ENCODE measurements around the gene ULK3. TPM values are rescaled to one million over a fixed set of nuclear protein-coding genes. Genes with fewer than 3 reads are reported as not detected.

Gene ULK3
- total and polyA plus RNA-seq, 10 of the 15 experiments (the other 5 are each of a cell fraction or from before 2014, with no cell fraction given): 0.64 to 38.8 (median 27.1) TPM

- H3K9me3 ChIP-seq (replicated peaks; ENCODE audit: control insufficient read depth, insufficient read depth, low read length): peaks cover 2% of the 10 kb centered on the region; the same call in 1 of the 3 replicates
- no peak overlapping the region for H3K9ac ChIP-seq (ENCODE audit: control insufficient read depth, insufficient read depth, low read length)
- in situ Hi-C loops (cut with MboI) (no loop called here), intact Hi-C loops (cut with micrococcal nuclease; ENCODE audit: unreplicated experiment) (no loop called here)
- ChIA-PET POLR2A (interaction anchor here (0.6 to 4.0 kb wide), 4 partner anchors 13 to 26 kb away, joined by 3 to 32 read pairs (median 3); no protein-coding TSS in a partner anchor), CTCF (interaction anchor here (2.6 to 7.5 kb wide), 3 partner anchors 16 to 117 kb away, joined by 8 to 75 read pairs (median 9); no protein-coding TSS in a partner anchor), RAD21 (ENCODE audit: unreplicated experiment) (interaction anchor here (3.4 kb wide), 1 partner anchor 16 kb away, joined by 17 read pairs; no protein-coding TSS in a partner anchor), SMC1A (ENCODE audit: uncharacterized antibody, unreplicated experiment) (interaction anchor here (0.6 to 5.0 kb wide), 4 partner anchors 8 to 42 kb away, joined by 3 to 65 read pairs (median 18); no protein-coding TSS in a partner anchor)
- ATAC-seq (no peak), DNase-seq (ENCODE audit: low read depth, low spot score) (no peak), FAIRE-seq (no peak)
- no TSS peak for BruUV-seq (replicated peaks)
- H4K20me1 ChIP-seq (ENCODE audit: control insufficient read depth, insufficient read depth): no peaks in the 10 kb centered on the region
- peaks cover 17% of the 10 kb centered on the region for H3K4me1 ChIP-seq (ENCODE audit: control insufficient read depth, insufficient read depth, low read length)
- WGBS (ENCODE audit: insufficient coverage, insufficient replicate concordance, low lambda C conversion rate, missing lambda C conversion rate): 82% methylated on average over 5 of the region's 5 CpGs
- H3K4me3 ChIP-seq: no peak overlapping the region
- H3K79me2 ChIP-seq (ENCODE audit: control insufficient read depth, insufficient read depth, low read length): peaks cover 6% of the 10 kb centered on the region
- H3K4me2 ChIP-seq (ENCODE audit: control insufficient read depth, insufficient read depth): no peak overlapping the region
- TF ChIP-seq BCL3 (IDR thresholded peaks at IDR 0.05; ENCODE audit: borderline replicate concordance, insufficient read depth, low read depth, low read length, poor library complexity, severe bottlenecking) (no peak), MYB (IDR thresholded peaks at IDR 0.05; ENCODE audit: borderline replicate concordance, low read depth, low read length) (no peak)
- H3K36me3 ChIP-seq (ENCODE audit: control insufficient read depth in 2 of 2, insufficient read depth in 2 of 2, low read length in 1 of 2): no peaks in the 10 kb centered on the region
- no peaks in the 10 kb centered on the region for H3K27me3 ChIP-seq (replicated peaks in 1 of 2; ENCODE audit: control insufficient read depth in 2 of 2, insufficient read depth in 2 of 2, low read length in 1 of 2)
- no peak overlapping the region for H2AFZ ChIP-seq (ENCODE audit: control insufficient read depth, low read depth, low read length)
- H3K27ac ChIP-seq (ENCODE audit: control insufficient read depth, insufficient read depth): no peak overlapping the region
These were observed 42.5 kb upstream of the ULK3 start for GRCh38 chr15:74885461-74885860.

Data from GM12878 (cell line).